GM23338 (cell line): ENCODE data around the gene FPGS. TPM values are rescaled to one million over a fixed set of nuclear protein-coding genes. Genes with fewer than 3 reads are reported as not detected.

Experiments
- ATAC-seq: fragments of 200-7000 bp; cut with Tn5 transposase; 3 replicates; pipeline ENCODE4 v1.9.1; 2020
- DNase-seq: peaks from one replicate; pipeline ENCODE4 v3.0.0-alpha.2; 2015; ENCODE audit warnings: low spot score
- H2AFZ ChIP-seq: fragments of 200-600 bp; sonication (generic); 2 replicates; pipeline ENCODE4 v1.8.0; 2016; ENCODE audit warnings: antibody characterized with exemption, mild to moderate bottlenecking, moderate library complexity
- H3F3A ChIP-seq: fragments of 200-600 bp; sonication (generic); replicated peaks from 2 replicates; pipeline ENCODE4 v1.8.0; 2017; ENCODE audit warnings: antibody characterized with exemption, mixed run types, low read depth
- H3K27ac ChIP-seq: fragments of 200-600 bp; sonication (generic); 2 replicates; pipeline ENCODE4 v1.6.1; 2016; ENCODE audit warnings: low read depth
- H3K27me3 ChIP-seq: fragments of 200-600 bp; sonication (generic); 2 replicates; pipeline ENCODE4 v1.8.0; 2016; ENCODE audit warnings: mild to moderate bottlenecking, mixed run types, moderate library complexity; ENCODE audit not compliant: insufficient read depth
- H3K36me3 ChIP-seq: fragments of 200-600 bp; sonication (generic); 2 replicates; pipeline ENCODE4 v1.8.0; 2016; ENCODE audit warnings: mild to moderate bottlenecking; ENCODE audit not compliant: insufficient read depth
- H3K4me1 ChIP-seq: fragments of 200-600 bp; sonication (generic); 2 replicates; pipeline ENCODE4 v1.8.0; 2016; ENCODE audit warnings: mild to moderate bottlenecking, moderate library complexity; ENCODE audit not compliant: insufficient read depth
- H3K4me2 ChIP-seq: fragments of 200-600 bp; sonication (generic); 2 replicates; pipeline ENCODE4 v1.7.1; 2017; ENCODE audit warnings: mixed run types
- H3K4me3 ChIP-seq: fragments of 200-600 bp; sonication (generic); 2 replicates; pipeline ENCODE4 v1.6.1; 2016; ENCODE audit warnings: mixed run types
- H3K79me2 ChIP-seq: fragments of 200-600 bp; sonication (generic); replicated peaks from 2 replicates; pipeline ENCODE4 v1.8.0; 2017; ENCODE audit warnings: mild to moderate bottlenecking; ENCODE audit not compliant: insufficient read depth
- H3K9me2 ChIP-seq: fragments of 200-600 bp; sonication (generic); 2 replicates; pipeline ENCODE4 v1.8.0; 2017; ENCODE audit not compliant: insufficient read depth
- H4K20me1 ChIP-seq: fragments of 200-600 bp; sonication (generic); replicated peaks from 2 replicates; pipeline ENCODE4 v1.8.0; 2017; ENCODE audit warnings: mild to moderate bottlenecking; ENCODE audit not compliant: insufficient read depth
- H3K27ac Mint-ChIP-seq: 2 replicates; pipeline ENCODE4 v1.8.0; 2020; ENCODE audit warnings: inconsistent platforms, mild to moderate bottlenecking, moderate library complexity, mixed read lengths
- H3K27me3 Mint-ChIP-seq: 3 replicates; pipeline ENCODE4 v1.8.0; 2022; ENCODE audit warnings: low read depth, mild to moderate bottlenecking, moderate library complexity, mixed read lengths, inconsistent platforms; ENCODE audit not compliant: insufficient read depth, poor library complexity
- H3K36me3 Mint-ChIP-seq: 3 replicates; pipeline ENCODE4 v1.8.0; 2021; ENCODE audit warnings: low read depth, mild to moderate bottlenecking, inconsistent platforms, moderate library complexity, mixed read lengths
- H3K4me1 Mint-ChIP-seq: 3 replicates; pipeline ENCODE4 v1.8.0; 2020; ENCODE audit warnings: mild to moderate bottlenecking, inconsistent platforms, mixed read lengths
- H3K4me3 Mint-ChIP-seq: 3 replicates; pipeline ENCODE4 v1.8.0; 2021; ENCODE audit warnings: moderate library complexity, mild to moderate bottlenecking, inconsistent platforms, mixed read lengths
- H3K9me3 Mint-ChIP-seq: 3 replicates; pipeline ENCODE4 v1.8.0; 2020; ENCODE audit warnings: moderate library complexity, mild to moderate bottlenecking, inconsistent platforms, mixed read lengths
- CREB1 ChIP-seq: fragments of 250-450 bp; sonication (Bioruptor Pico); IDR thresholded peaks from 2 replicates; pipeline ENCODE4 v1.5.0; 2020; ENCODE audit warnings: low read depth, mild to moderate bottlenecking, moderate library complexity
- EZH2 ChIP-seq: fragments of 200-600 bp; sonication (generic); IDR thresholded peaks from one replicate; pipeline ENCODE4 v1.8.0; 2017; ENCODE audit warnings: antibody characterized with exemption, mild to moderate bottlenecking, low read depth; ENCODE audit not compliant: unreplicated experiment
- JUNB ChIP-seq: IDR thresholded peaks from one replicate; pipeline ENCODE4 v1.6.1; 2016; ENCODE audit warnings: antibody characterized with exemption; ENCODE audit not compliant: unreplicated experiment
- POLR2AphosphoS5 ChIP-seq: IDR thresholded peaks from 2 replicates; pipeline ENCODE4 v1.6.1; 2016; ENCODE audit warnings: antibody characterized with exemption, low read depth
- ZNF114 ChIP-seq: fragments of 250-450 bp; sonication (Bioruptor Pico); IDR thresholded peaks from 2 replicates; pipeline ENCODE4 v1.5.0; 2020; ENCODE audit warnings: mild to moderate bottlenecking, moderate library complexity
- ZNF331 ChIP-seq: fragments of 250-450 bp; sonication (Bioruptor Pico); IDR thresholded peaks from 2 replicates; pipeline ENCODE4 v1.5.0; 2020; ENCODE audit warnings: low read depth, mild to moderate bottlenecking, moderate library complexity
- polyA plus RNA-seq: library from polyadenylated mRNA; unstranded; fragments of >200 nt; fragmentation: Nextera tagmentation; extraction: Ambion mirVana; gene quantifications from 2 replicates; pipeline ENCODE4 v1.2.1, GENCODE V29; 2016
- total RNA-seq: library from RNA; depleted of rRNA; stranded (reverse); fragments of >200 nt; shearing (Covaris generic); gene quantifications from 2 replicates; pipeline ENCODE4 v1.2.3, GENCODE V29; 2014
- TF ChIP-seq, protein P1 (sequence below): IDR thresholded peaks from one replicate; pipeline ENCODE4 v1.6.1; 2018; ENCODE audit warnings: antibody characterized with exemption; ENCODE audit not compliant: unreplicated experiment
- TF ChIP-seq, protein P2 (sequence below): IDR thresholded peaks from 2 replicates; pipeline ENCODE4 v1.6.1; 2016; ENCODE audit warnings: antibody characterized with exemption

Gene FPGS
- total and polyA plus RNA-seq, 2 experiments from 2014 or later: 40.7 to 87.2 TPM

DNA sequence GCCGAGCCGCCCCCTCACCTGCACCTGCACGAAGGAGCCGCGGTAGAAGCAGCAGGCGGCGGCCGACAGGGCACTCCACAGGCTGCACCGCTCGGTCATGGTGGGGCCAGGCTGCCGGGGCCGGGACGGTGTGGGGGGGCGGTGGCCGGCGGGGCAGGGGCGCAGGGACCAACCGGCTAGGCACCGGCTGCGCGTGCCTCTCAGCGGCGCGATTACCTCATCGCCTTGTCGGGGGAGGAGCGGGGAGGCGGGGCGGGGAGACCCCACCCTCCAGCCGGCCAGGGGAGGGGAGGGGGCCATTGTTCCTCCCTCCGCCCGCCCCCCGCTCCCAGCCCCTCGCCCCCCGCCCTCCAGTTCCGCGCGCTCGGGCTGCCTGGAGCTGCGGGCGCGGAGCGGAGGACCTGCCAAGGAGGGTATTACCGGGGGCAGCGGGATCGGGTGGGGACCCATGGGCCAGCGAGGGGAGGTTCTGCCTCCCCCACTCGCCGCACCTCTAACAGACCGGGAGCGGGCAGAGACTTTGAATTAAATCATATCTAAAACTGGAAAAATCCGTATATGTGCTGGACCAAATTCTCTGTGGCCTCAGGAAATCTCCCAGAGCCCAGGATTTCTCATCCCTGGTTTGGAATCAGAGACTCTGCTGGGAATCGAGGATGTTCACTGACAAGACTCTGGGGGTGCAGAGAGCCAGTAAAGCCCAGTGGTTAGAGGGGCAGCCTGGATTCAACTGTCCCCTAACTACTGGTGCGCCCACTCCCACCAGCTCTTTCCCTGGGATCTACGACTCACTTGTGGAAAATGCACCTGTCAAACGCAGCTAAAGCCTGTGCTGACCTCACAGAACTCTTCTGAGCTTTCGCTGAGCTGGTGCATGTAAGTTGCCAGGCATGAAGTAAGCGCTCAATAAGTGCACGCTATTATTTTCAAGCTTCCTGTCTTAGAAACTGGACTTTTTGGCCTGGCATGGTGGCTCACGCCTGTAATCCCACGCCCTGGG, 47.3 kb upstream of the FPGS start:
- H3K9me2 ChIP-seq: no peaks in the 10 kb centered on the region
- peaks cover 14% of the 10 kb centered on the region for H3K27me3 ChIP-seq
- Mint-ChIP-seq H3K4me1 (no peaks in the 10 kb centered on the region; the same call in 2 of the 3 replicates), H3K27me3 (peaks cover 15% of the 10 kb centered on the region), H3K27ac (no peak overlapping the region), H3K4me3 (peak overlapping the region; percentile 65), H3K36me3 (no peaks in the 10 kb centered on the region; the same call in 2 of the 3 replicates), H3K9me3 (no peaks in the 10 kb centered on the region)
- ATAC-seq: peak; percentile 58
- H3K27ac ChIP-seq: no peak overlapping the region
- H3K79me2 ChIP-seq: no peaks in the 10 kb centered on the region
- TF ChIP-seq POLR2AphosphoS5: peak; percentile 63
- TF ChIP-seq, protein P1, sequence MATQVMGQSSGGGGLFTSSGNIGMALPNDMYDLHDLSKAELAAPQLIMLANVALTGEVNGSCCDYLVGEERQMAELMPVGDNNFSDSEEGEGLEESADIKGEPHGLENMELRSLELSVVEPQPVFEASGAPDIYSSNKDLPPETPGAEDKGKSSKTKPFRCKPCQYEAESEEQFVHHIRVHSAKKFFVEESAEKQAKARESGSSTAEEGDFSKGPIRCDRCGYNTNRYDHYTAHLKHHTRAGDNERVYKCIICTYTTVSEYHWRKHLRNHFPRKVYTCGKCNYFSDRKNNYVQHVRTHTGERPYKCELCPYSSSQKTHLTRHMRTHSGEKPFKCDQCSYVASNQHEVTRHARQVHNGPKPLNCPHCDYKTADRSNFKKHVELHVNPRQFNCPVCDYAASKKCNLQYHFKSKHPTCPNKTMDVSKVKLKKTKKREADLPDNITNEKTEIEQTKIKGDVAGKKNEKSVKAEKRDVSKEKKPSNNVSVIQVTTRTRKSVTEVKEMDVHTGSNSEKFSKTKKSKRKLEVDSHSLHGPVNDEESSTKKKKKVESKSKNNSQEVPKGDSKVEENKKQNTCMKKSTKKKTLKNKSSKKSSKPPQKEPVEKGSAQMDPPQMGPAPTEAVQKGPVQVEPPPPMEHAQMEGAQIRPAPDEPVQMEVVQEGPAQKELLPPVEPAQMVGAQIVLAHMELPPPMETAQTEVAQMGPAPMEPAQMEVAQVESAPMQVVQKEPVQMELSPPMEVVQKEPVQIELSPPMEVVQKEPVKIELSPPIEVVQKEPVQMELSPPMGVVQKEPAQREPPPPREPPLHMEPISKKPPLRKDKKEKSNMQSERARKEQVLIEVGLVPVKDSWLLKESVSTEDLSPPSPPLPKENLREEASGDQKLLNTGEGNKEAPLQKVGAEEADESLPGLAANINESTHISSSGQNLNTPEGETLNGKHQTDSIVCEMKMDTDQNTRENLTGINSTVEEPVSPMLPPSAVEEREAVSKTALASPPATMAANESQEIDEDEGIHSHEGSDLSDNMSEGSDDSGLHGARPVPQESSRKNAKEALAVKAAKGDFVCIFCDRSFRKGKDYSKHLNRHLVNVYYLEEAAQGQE: no peak
- H3K36me3 ChIP-seq: no peaks in the 10 kb centered on the region
- DNase-seq: peak; percentile 87
- H3K4me3 ChIP-seq: peak overlapping the region; percentile 96
- H3F3A ChIP-seq: no peaks in the 10 kb centered on the region
- H3K4me1 ChIP-seq: peaks cover 5% of the 10 kb centered on the region; the same call in 1 of the 2 replicates
- peaks cover 20% of the 10 kb centered on the region for H4K20me1 ChIP-seq
- H2AFZ ChIP-seq: peak overlapping the region; percentile 95; the same call in 1 of the 2 replicates
- peak overlapping the region; percentile 99 for H3K4me2 ChIP-seq

DNA sequence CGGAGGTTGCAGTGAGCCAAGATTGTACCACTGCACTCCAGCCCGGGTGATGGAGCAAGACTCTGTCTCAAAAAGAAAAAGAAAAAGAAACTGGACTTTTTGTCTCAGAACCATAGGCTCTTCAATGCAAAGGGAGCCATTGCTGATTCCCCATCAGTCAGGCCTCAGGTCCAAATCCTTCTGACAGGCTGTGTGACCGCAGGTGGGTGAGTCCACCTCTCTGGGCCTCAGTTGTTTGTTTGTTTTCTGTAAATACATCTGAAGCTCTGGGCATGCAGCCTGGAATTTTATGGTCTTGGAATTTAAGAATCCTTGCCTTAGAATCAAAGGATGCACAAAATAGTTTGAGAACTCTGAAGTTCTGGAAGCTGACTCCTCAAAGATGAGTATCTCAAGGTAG, 46.4 kb upstream of the FPGS start:
- no peak overlapping the region for H3K4me2 ChIP-seq
- H3K27ac Mint-ChIP-seq: no peak overlapping the region
- TF ChIP-seq CREB1 (CRISPR knock-in tag): no peak
- no peak for TF ChIP-seq JUNB
- no peak for TF ChIP-seq ZNF114 (CRISPR knock-in tag)
- TF ChIP-seq, protein P2, sequence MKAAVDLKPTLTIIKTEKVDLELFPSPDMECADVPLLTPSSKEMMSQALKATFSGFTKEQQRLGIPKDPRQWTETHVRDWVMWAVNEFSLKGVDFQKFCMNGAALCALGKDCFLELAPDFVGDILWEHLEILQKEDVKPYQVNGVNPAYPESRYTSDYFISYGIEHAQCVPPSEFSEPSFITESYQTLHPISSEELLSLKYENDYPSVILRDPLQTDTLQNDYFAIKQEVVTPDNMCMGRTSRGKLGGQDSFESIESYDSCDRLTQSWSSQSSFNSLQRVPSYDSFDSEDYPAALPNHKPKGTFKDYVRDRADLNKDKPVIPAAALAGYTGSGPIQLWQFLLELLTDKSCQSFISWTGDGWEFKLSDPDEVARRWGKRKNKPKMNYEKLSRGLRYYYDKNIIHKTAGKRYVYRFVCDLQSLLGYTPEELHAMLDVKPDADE: no peak
- TF ChIP-seq, protein P1: no peak
- no peak for TF ChIP-seq ZNF331 (CRISPR knock-in tag)
- no peak for TF ChIP-seq EZH2

More for the DNA sequence above, 46.4 kb upstream of the FPGS start:
- Histone ChIP-seq H3F3A (no peaks in the 10 kb centered on the region), H3K27ac (no peak overlapping the region), H3K79me2 (no peaks in the 10 kb centered on the region), H4K20me1 (0 out of 2 replicates have a peak, but pooled peaks cover 13% of the 10 kb centered on the region), H3K27me3 (peaks cover 14% of the 10 kb centered on the region), H3K4me1 (peaks cover 5% of the 10 kb centered on the region; the same call in 1 of the 2 replicates), H3K36me3 (no peaks in the 10 kb centered on the region), H3K9me2 (no peaks in the 10 kb centered on the region), H2AFZ (no peak overlapping the region), H3K4me3 (no peak overlapping the region)
- Mint-ChIP-seq H3K4me1 (peaks cover 3% of the 10 kb centered on the region; the same call in 1 of the 3 replicates), H3K4me3 (no peak overlapping the region), H3K27me3 (peaks cover 18% of the 10 kb centered on the region), H3K9me3 (no peaks in the 10 kb centered on the region), H3K36me3 (no peaks in the 10 kb centered on the region)
- no peak for DNase-seq
- ATAC-seq: no peak
